Neural cell (in vitro differentiated cells): ENCODE results near the gene ARHGAP20. TPM values are rescaled to one million over a fixed set of nuclear protein-coding genes. Genes with fewer than 3 reads are reported as not detected.

Experiments
- H2AFZ ChIP-seq: fragments of 200-600, 300-800 bp; sonication (generic), shearing (Covaris generic); 2 replicates; pipeline ENCODE4 v1.6.0; 2014; ENCODE audit warnings: low read depth, mild to moderate bottlenecking, antibody characterized with exemption, low read length, moderate library complexity
- H3F3A ChIP-seq: fragments of 200-600 bp; shearing (Covaris generic); 2 replicates; pipeline ENCODE4 v1.6.1; 2016; ENCODE audit warnings: mild to moderate bottlenecking, moderate library complexity, mixed read lengths, antibody characterized with exemption, low read length; ENCODE audit not compliant: insufficient read depth, poor library complexity, severe bottlenecking
- H3K27ac ChIP-seq: fragments of 200-600, 300-800 bp; sonication (generic), shearing (Covaris generic); 2 replicates; pipeline ENCODE4 v1.5.1; 2014; ENCODE audit warnings: mild to moderate bottlenecking, low read length, moderate library complexity
- H3K27me3 ChIP-seq: fragments of 300-800, 200-600 bp; sonication (generic), shearing (Covaris generic); 2 replicates; pipeline ENCODE4 v1.6.0; 2014; ENCODE audit warnings: mild to moderate bottlenecking, low read depth, low read length, moderate library complexity; ENCODE audit not compliant: insufficient read depth
- H3K36me3 ChIP-seq: fragments of 300-800, 200-600 bp; sonication (generic), shearing (Covaris generic); 2 replicates; pipeline ENCODE4 v1.5.1; 2014; ENCODE audit warnings: mild to moderate bottlenecking, antibody characterized with exemption, low read length, moderate library complexity; ENCODE audit not compliant: insufficient read depth
- H3K4me2 ChIP-seq: fragments of 300-800, 200-600 bp; sonication (generic), shearing (Covaris generic); 2 replicates; pipeline ENCODE4 v1.6.0; 2014; ENCODE audit warnings: mild to moderate bottlenecking, low read length
- H3K4me3 ChIP-seq: fragments of 300-800, 200-600 bp; sonication (generic), shearing (Covaris generic); 2 replicates; pipeline ENCODE4 v1.5.1; 2014; ENCODE audit warnings: mild to moderate bottlenecking, low read length, moderate library complexity
- H3K79me2 ChIP-seq: fragments of 200-600 bp; shearing (Covaris generic); replicated peaks from 2 replicates; pipeline ENCODE4 v1.6.0; 2014; ENCODE audit warnings: mild to moderate bottlenecking, low read length, moderate library complexity; ENCODE audit not compliant: insufficient read depth
- H3K9ac ChIP-seq: fragments of 300-800, 200-600 bp; sonication (generic), shearing (Covaris generic); 2 replicates; pipeline ENCODE4 v1.6.1; 2016; ENCODE audit warnings: mild to moderate bottlenecking, low read length, mixed read lengths
- H3K9me2 ChIP-seq: fragments of 200-600 bp; shearing (Covaris generic); 2 replicates; pipeline ENCODE4 v1.6.1; 2016; ENCODE audit warnings: mild to moderate bottlenecking, low read length, mixed read lengths; ENCODE audit not compliant: insufficient read depth
- H3K9me3 ChIP-seq: fragments of 200-600, 300-800 bp; sonication (generic), shearing (Covaris generic); 2 replicates; pipeline ENCODE4 v1.6.1; 2016; ENCODE audit warnings: mild to moderate bottlenecking, mixed run types, low read length, moderate library complexity, mixed read lengths
- H4K20me1 ChIP-seq: fragments of 200-600 bp; shearing (Covaris generic); 2 replicates; pipeline ENCODE4 v1.6.1; 2016; ENCODE audit warnings: mild to moderate bottlenecking, mixed run types; ENCODE audit not compliant: insufficient read depth
- EP300 ChIP-seq: fragments of 450-650 bp; conservative IDR thresholded peaks from 2 replicates; pipeline ENCODE4 v1.6.1; 2014; ENCODE audit warnings: antibody characterized with exemption, mild to moderate bottlenecking, moderate library complexity; ENCODE audit not compliant: poor library complexity, severe bottlenecking
- EZH2 ChIP-seq: fragments of 200-600, 300-800 bp; shearing (Covaris generic), sonication (generic); IDR thresholded peaks from 2 replicates; pipeline ENCODE4 v1.6.1; 2014; ENCODE audit warnings: antibody characterized with exemption, low read length, borderline replicate concordance, mild to moderate bottlenecking; ENCODE audit not compliant: insufficient read depth, poor library complexity, severe bottlenecking
- MXI1 ChIP-seq: fragments of 450-650 bp; conservative IDR thresholded peaks from 2 replicates; pipeline ENCODE4 v1.6.1; 2014; ENCODE audit warnings: antibody characterized with exemption, mild to moderate bottlenecking; ENCODE audit not compliant: poor library complexity, severe bottlenecking
- POLR2AphosphoS5 ChIP-seq: IDR thresholded peaks from 2 replicates; pipeline ENCODE4 v1.6.1; 2012
- RAD21 ChIP-seq: fragments of 450-650 bp; conservative IDR thresholded peaks from 2 replicates; pipeline ENCODE4 v1.6.1; 2014; ENCODE audit warnings: antibody characterized with exemption, mild to moderate bottlenecking, moderate library complexity
- SMC3 ChIP-seq: fragments of 450-650 bp; conservative IDR thresholded peaks from 2 replicates; pipeline ENCODE4 v1.6.1; 2014; ENCODE audit warnings: antibody characterized with exemption, mild to moderate bottlenecking, moderate library complexity; ENCODE audit not compliant: poor library complexity
- polyA minus RNA-seq: library from RNA; depleted of rRNA, polyadenylated mRNA; stranded (reverse); fragments of >200 nt; gene quantifications from 2 replicates; pipeline ENCODE4 v1.2.3, GENCODE V29; 2014
- polyA plus RNA-seq: library from polyadenylated mRNA; depleted of rRNA; stranded (reverse); fragments of >200 nt; gene quantifications from 2 replicates; pipeline ENCODE4 v1.2.3, GENCODE V29; 2014
- TF ChIP-seq, protein P1 (sequence below): fragments of 450-650 bp; IDR thresholded peaks from 2 replicates; pipeline ENCODE4 v1.5.1; 2014; ENCODE audit warnings: antibody characterized with exemption, mild to moderate bottlenecking, moderate library complexity; ENCODE audit not compliant: poor library complexity, severe bottlenecking

Gene ARHGAP20, protein sequence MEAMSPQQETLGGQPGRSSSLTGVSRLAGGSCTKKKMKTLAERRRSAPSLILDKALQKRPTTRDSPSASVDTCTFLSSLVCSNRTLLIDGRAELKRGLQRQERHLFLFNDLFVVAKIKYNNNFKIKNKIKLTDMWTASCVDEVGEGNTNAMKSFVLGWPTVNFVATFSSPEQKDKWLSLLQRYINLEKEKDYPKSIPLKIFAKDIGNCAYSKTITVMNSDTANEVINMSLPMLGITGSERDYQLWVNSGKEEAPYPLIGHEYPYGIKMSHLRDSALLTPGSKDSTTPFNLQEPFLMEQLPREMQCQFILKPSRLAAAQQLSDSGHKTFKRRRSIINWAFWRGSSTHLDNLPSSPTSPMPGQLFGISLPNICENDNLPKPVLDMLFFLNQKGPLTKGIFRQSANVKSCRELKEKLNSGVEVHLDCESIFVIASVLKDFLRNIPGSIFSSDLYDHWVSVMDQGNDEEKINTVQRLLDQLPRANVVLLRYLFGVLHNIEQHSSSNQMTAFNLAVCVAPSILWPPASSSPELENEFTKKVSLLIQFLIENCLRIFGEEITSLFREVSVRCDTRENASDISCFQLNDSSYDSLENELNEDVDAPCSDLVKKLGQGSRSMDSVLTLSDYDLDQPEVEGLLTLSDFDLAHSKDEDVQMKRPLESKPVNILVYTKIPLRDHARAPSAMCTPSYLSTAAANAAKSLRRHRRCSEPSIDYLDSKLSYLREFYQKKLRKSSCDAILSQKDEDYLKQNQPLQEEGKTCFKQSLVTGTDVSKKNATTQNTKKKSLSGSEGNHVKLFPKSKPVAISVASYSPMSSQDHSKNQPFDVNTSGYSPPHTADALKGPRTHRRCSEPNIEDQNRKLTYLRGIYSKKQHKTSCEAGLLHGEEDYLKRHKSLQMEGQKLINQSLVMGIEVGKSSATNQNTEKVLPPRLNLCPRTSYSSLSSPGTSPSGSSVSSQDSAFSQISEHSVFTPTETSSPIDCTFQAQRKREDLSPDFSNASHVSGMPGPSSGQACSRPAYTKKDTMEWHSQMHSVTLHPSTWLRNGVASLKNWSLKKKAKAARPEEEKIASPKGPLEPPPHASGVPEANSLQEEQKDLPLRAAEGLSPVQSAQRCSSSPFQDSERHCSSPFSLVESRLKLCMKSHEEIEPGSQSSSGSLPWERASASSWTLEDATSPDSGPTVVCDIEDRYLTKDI
- 1.2 and 1.8 TPM in 2 replicates for polyA plus RNA-seq
- polyA minus RNA-seq: 4.1 and 5.1 TPM in 2 replicates

DNA sequence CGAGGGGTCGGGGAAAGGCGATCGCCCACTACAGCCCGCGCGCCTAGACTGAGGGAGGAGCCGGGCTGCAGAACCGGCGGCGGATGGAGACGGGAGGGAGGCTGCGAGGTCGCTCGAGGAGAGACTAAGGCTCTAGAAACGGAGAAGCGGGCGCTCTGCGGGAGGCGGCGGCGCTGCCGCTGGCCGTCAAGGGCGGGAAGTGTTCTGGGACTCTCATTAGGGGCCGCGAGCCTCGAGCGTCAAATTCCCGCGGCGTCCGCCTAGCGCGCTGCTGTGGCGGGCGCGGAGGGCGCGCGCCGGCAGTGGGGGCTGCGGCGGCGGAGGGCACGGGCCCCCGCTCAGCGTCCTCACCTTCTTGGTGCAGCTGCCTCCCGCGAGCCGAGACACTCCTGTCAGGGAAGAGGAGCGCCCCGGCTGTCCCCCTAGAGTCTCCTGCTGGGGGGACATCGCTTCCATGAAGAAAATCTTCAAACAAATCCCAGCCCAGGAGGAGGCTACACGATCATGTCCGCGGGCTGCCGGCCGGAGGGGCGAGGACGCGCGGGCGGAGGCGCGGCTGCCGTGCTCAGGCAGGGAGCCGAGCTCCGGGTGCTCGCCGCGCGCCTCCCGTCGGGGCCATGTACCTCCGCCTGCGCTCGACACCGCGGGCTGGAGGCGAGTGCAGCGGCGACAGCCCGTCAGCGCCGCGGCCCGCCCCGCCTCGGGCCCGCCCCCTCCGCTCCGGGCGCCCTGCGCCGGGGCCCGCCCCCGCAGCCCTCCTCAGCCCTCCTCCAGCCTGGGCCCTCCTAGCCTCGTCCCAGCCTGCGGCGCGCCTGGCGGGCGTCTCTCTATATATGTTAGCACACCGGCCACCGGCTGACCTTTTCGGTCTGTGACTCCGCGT is at the start of gene ARHGAP20:
TSS of gene ARHGAP20 (minus strand) at position 662 of the 883 bp plus-strand sequence. CDS start at position 456, 206 bp downstream.
- no peaks in the 10 kb centered on the region for H3K9me3 ChIP-seq
- H4K20me1 ChIP-seq: no peaks in the 10 kb centered on the region
- no peaks in the 10 kb centered on the region for H3K9me2 ChIP-seq
- peak within 1 kb of the TSS; percentile 44 for H3K27ac ChIP-seq
- no peaks in the 10 kb centered on the region for H3F3A ChIP-seq
- peak within 1 kb of the TSS; percentile 67 for H3K4me2 ChIP-seq
- peak; percentile 32 for TF ChIP-seq RAD21
- TF ChIP-seq SMC3: peak; percentile 37
- no peak for TF ChIP-seq EZH2
- TF ChIP-seq, protein P1, sequence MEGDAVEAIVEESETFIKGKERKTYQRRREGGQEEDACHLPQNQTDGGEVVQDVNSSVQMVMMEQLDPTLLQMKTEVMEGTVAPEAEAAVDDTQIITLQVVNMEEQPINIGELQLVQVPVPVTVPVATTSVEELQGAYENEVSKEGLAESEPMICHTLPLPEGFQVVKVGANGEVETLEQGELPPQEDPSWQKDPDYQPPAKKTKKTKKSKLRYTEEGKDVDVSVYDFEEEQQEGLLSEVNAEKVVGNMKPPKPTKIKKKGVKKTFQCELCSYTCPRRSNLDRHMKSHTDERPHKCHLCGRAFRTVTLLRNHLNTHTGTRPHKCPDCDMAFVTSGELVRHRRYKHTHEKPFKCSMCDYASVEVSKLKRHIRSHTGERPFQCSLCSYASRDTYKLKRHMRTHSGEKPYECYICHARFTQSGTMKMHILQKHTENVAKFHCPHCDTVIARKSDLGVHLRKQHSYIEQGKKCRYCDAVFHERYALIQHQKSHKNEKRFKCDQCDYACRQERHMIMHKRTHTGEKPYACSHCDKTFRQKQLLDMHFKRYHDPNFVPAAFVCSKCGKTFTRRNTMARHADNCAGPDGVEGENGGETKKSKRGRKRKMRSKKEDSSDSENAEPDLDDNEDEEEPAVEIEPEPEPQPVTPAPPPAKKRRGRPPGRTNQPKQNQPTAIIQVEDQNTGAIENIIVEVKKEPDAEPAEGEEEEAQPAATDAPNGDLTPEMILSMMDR: peak; percentile 38
- no peak for TF ChIP-seq MXI1
- TF ChIP-seq POLR2AphosphoS5: peak; percentile 37
- H3K27me3 ChIP-seq: peaks cover 70% of the 10 kb centered on the region
- peak within 1 kb of the TSS; percentile 30 for H2AFZ ChIP-seq
- H3K9ac ChIP-seq: peak within 1 kb of the TSS; percentile 65
- H3K36me3 ChIP-seq: no peaks in the 10 kb centered on the region
- H3K4me3 ChIP-seq: peak within 1 kb of the TSS; percentile 82
- no peaks in the 10 kb centered on the region for H3K79me2 ChIP-seq

DNA sequence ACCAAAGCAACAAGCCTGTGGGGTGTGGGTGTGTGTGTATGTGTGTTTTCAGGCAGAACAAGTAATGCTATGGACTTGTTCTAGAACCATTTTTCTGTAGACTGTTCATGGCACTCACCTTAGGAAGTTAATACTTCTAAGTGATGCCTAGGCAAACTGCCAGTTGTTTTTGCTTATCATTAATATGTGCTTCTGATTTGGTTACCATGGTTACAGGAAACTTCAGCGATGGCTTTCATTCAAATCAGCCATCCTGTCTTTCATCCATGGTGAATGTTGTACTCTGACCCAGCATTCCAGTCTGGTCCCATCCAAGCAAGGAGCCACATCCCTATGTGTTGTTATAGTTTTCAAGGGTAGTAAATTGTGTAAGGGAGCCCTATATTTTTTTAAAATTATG is 49.8 kb upstream of the ARHGAP20 start:
- Histone ChIP-seq H3F3A (no peaks in the 10 kb centered on the region), H3K36me3 (no peaks in the 10 kb centered on the region), H3K4me3 (peak overlapping the region; percentile 7), H3K9ac (no peak overlapping the region), H3K4me2 (no peak overlapping the region), H3K9me2 (no peaks in the 10 kb centered on the region), H3K27me3 (no peaks in the 10 kb centered on the region), H3K27ac (no peak overlapping the region), H4K20me1 (no peaks in the 10 kb centered on the region), H3K79me2 (no peaks in the 10 kb centered on the region), H2AFZ (no peak overlapping the region), H3K9me3 (no peaks in the 10 kb centered on the region)
- no peak for TF ChIP-seq POLR2AphosphoS5
- TF ChIP-seq EP300: peak; percentile 11
